ENCODE measurements around the gene HERPUD2. TPM values are rescaled to one million over a fixed set of nuclear protein-coding genes. Genes with fewer than 3 reads are reported as not detected.
"Not testable (repeated sequence)": the region's sequence is repeated elsewhere in the genome, so short reads cannot be mapped to it uniquely, and the experiment has no call there.

The HERPUD2 gene
- total RNA-seq, 1 experiment from 2014 or later, result 36.4 TPM

DNA sequence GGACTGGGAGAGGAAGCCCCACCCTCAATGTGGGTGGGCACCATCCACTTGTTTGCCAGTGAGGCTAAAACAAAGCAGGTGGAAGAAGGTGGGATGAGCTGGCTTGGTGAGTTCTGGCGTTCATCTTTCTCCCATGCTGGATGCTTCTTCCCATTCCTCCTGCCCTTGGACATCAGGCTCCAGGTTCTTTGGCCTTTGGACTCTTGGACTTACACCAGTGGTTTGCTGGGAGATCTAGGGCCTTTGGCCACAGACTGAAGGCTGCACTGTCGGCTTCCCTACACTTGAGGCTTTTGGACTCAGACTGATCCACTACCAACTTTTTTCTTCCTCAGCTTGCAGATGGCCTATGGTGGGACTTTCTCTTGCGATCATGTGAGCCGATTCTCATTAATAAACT is 106.3 kb downstream of the HERPUD2 start:
- Histone ChIP-seq H3K27me3 (ENCODE audit: control insufficient read depth, insufficient read depth, low read length) (peaks cover 28% of the 10 kb centered on the region), H3K9me3 (ENCODE audit: control insufficient read depth, insufficient read depth, low read depth, low read length) (no peaks in the 10 kb centered on the region), H3K27ac (ENCODE audit: low read length) (no peak overlapping the region), H3K36me3 (ENCODE audit: control insufficient read depth, insufficient read depth, low read length) (no peaks in the 10 kb centered on the region), H3K4me1 (ENCODE audit: control insufficient read depth, insufficient read depth, low read length) (no peaks in the 10 kb centered on the region), H3K4me3 (ENCODE audit: low read depth in 2 of 2, low read length in 2 of 2) (no peak overlapping the region)
- in situ Hi-C loops (cut with HindIII; ENCODE audit: low pct_unique_long_range_greater_than_20kb, low sequenced_read_pairs) (no loop called here), intact Hi-C loops (cut with micrococcal nuclease; ENCODE audit: unreplicated experiment) (no loop called here)
- ChIA-PET CTCF (interaction anchor here (0.7 kb wide), 1 partner anchor 49 kb away, joined by 8 read pairs; no protein-coding TSS in a partner anchor), POLR2A (no interaction called here)
- BruUV-seq (replicated peaks), result no TSS peak
- DNase-seq (ENCODE audit: low read depth, low spot score), result no peak
- TF ChIP-seq TCF7L2 (IDR thresholded peaks at IDR 0.05; ENCODE audit: low read depth, low read length), result no peak
- TF ChIP-seq, protein P1, sequence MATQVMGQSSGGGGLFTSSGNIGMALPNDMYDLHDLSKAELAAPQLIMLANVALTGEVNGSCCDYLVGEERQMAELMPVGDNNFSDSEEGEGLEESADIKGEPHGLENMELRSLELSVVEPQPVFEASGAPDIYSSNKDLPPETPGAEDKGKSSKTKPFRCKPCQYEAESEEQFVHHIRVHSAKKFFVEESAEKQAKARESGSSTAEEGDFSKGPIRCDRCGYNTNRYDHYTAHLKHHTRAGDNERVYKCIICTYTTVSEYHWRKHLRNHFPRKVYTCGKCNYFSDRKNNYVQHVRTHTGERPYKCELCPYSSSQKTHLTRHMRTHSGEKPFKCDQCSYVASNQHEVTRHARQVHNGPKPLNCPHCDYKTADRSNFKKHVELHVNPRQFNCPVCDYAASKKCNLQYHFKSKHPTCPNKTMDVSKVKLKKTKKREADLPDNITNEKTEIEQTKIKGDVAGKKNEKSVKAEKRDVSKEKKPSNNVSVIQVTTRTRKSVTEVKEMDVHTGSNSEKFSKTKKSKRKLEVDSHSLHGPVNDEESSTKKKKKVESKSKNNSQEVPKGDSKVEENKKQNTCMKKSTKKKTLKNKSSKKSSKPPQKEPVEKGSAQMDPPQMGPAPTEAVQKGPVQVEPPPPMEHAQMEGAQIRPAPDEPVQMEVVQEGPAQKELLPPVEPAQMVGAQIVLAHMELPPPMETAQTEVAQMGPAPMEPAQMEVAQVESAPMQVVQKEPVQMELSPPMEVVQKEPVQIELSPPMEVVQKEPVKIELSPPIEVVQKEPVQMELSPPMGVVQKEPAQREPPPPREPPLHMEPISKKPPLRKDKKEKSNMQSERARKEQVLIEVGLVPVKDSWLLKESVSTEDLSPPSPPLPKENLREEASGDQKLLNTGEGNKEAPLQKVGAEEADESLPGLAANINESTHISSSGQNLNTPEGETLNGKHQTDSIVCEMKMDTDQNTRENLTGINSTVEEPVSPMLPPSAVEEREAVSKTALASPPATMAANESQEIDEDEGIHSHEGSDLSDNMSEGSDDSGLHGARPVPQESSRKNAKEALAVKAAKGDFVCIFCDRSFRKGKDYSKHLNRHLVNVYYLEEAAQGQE (IDR thresholded peaks at IDR 0.05; ENCODE audit: insufficient read depth in 1 of 2, low read depth in 2 of 2, low read length in 1 of 2), result no peak
- no peak for TF ChIP-seq SIN3A (IDR thresholded peaks at IDR 0.05; ENCODE audit: borderline replicate concordance, insufficient read depth, low read depth, low read length)
- TF ChIP-seq, protein P2, sequence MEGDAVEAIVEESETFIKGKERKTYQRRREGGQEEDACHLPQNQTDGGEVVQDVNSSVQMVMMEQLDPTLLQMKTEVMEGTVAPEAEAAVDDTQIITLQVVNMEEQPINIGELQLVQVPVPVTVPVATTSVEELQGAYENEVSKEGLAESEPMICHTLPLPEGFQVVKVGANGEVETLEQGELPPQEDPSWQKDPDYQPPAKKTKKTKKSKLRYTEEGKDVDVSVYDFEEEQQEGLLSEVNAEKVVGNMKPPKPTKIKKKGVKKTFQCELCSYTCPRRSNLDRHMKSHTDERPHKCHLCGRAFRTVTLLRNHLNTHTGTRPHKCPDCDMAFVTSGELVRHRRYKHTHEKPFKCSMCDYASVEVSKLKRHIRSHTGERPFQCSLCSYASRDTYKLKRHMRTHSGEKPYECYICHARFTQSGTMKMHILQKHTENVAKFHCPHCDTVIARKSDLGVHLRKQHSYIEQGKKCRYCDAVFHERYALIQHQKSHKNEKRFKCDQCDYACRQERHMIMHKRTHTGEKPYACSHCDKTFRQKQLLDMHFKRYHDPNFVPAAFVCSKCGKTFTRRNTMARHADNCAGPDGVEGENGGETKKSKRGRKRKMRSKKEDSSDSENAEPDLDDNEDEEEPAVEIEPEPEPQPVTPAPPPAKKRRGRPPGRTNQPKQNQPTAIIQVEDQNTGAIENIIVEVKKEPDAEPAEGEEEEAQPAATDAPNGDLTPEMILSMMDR (IDR thresholded peaks at IDR 0.05), result no peak
- no peak for TF ChIP-seq POLR2AphosphoS5 (IDR thresholded peaks at IDR 0.05; ENCODE audit: low read depth, low read length)
- no peak for ATAC-seq

- no peak for DNase-seq (ENCODE audit: low read depth, low spot score)
- no peak for ATAC-seq
- no peaks in the 10 kb centered on the region for H3K4me1 ChIP-seq (ENCODE audit: control insufficient read depth, insufficient read depth, low read length)
- intact Hi-C loops (cut with micrococcal nuclease; ENCODE audit: unreplicated experiment), result no loop called here
- no peaks in the 10 kb centered on the region for H3K36me3 ChIP-seq (ENCODE audit: control insufficient read depth, insufficient read depth, low read length)
- no peak overlapping the region for H3K4me3 ChIP-seq (ENCODE audit: low read depth in 2 of 2, low read length in 2 of 2)
- CTCF ChIA-PET, result no interaction called here
- in situ Hi-C loops (cut with HindIII; ENCODE audit: low pct_unique_long_range_greater_than_20kb, low sequenced_read_pairs), result no loop called here
- no TSS peak for BruUV-seq (replicated peaks)
- no peak overlapping the region for H3K27ac ChIP-seq (ENCODE audit: low read length)
- H3K27me3 ChIP-seq (ENCODE audit: control insufficient read depth, insufficient read depth, low read length), result peaks cover 20% of the 10 kb centered on the region
- TF ChIP-seq SIN3A (IDR thresholded peaks at IDR 0.05; ENCODE audit: borderline replicate concordance, insufficient read depth, low read depth, low read length) (no peak), POLR2AphosphoS5 (IDR thresholded peaks at IDR 0.05; ENCODE audit: low read depth, low read length) (no peak), TCF7L2 (IDR thresholded peaks at IDR 0.05; ENCODE audit: low read depth, low read length) (no peak)
- TF ChIP-seq, protein P2 (IDR thresholded peaks at IDR 0.05), result no peak
- TF ChIP-seq, protein P1 (IDR thresholded peaks at IDR 0.05; ENCODE audit: insufficient read depth in 1 of 2, low read depth in 2 of 2, low read length in 1 of 2), result no peak
- H3K9me3 ChIP-seq (ENCODE audit: control insufficient read depth, insufficient read depth, low read depth, low read length), result no peaks in the 10 kb centered on the region
- POLR2A ChIA-PET, result no interaction called here
Observed at GRCh38 chr7:35584990-35585389, 109.9 kb downstream of the HERPUD2 start.

GRCh38 chr7:35584533-35584932 is 110.4 kb downstream of the HERPUD2 start:
- intact Hi-C loops (cut with micrococcal nuclease; ENCODE audit: unreplicated experiment); in situ Hi-C loops (cut with HindIII; ENCODE audit: low pct_unique_long_range_greater_than_20kb, low sequenced_read_pairs); POLR2A ChIA-PET; H3K27ac ChIP-seq (ENCODE audit: low read length); H3K4me1 ChIP-seq (ENCODE audit: control insufficient read depth, insufficient read depth, low read length); H3K36me3 ChIP-seq (ENCODE audit: control insufficient read depth, insufficient read depth, low read length); ATAC-seq; DNase-seq (ENCODE audit: low read depth, low spot score); H3K9me3 ChIP-seq (ENCODE audit: control insufficient read depth, insufficient read depth, low read depth, low read length); CTCF ChIA-PET; BruUV-seq (replicated peaks); H3K4me3 ChIP-seq (ENCODE audit: low read depth in 2 of 2, low read length in 2 of 2): not testable (repeated sequence)
- peaks cover 20% of the 10 kb centered on the region for H3K27me3 ChIP-seq (ENCODE audit: control insufficient read depth, insufficient read depth, low read length)

Data from Panc1 (cell line).